ENCODE data around the gene PLEKHG4B. TPM values are rescaled to one million over a fixed set of nuclear protein-coding genes. Genes with fewer than 3 reads are reported as not detected.
"Not testable (repeated sequence)": the region's sequence is repeated elsewhere in the genome, so short reads cannot be mapped to it uniquely, and the experiment has no call there.

Gene PLEKHG4B
- total and polyA plus RNA-seq, 9 donors, result 0.46 to 2.9 (median 1.1) TPM

- H3K27me3 ChIP-seq (ENCODE audit: control insufficient read depth, insufficient read depth, low read length), result peaks cover 52% of the 10 kb centered on the region
Observed at GRCh38 chr5:54175-54730, 37.7 kb upstream of the PLEKHG4B start.

GRCh38 chr5:54876-55569 is 36.9 kb upstream of the PLEKHG4B start:
- WGBS (ENCODE audit: insufficient coverage), result 85% methylated on average over 26 of the region's 28 CpGs
- peaks cover 52% of the 10 kb centered on the region for H3K27me3 ChIP-seq (ENCODE audit: control insufficient read depth, insufficient read depth, low read length)
- H3K9me3 ChIP-seq (replicated peaks; ENCODE audit: control insufficient read depth, low read depth, low read length), result no peaks in the 10 kb centered on the region
- no peaks in the 10 kb centered on the region for H3K36me3 ChIP-seq (ENCODE audit: control insufficient read depth, insufficient read depth, low read length)
- no peak overlapping the region for H3K4me3 ChIP-seq (ENCODE audit: low read length)
- no peak overlapping the region for H3K27ac ChIP-seq (ENCODE audit: low read length)
- peaks cover 8% of the 10 kb centered on the region for H3K4me1 ChIP-seq (ENCODE audit: control insufficient read depth, insufficient read depth, low read length)
- DNase-seq, result no peak

More at GRCh38 chr5:54175-54730, 37.7 kb upstream of the PLEKHG4B start:
- Histone ChIP-seq H3K4me3 (ENCODE audit: low read length) (peak overlapping the region; percentile 30), H3K9me3 (replicated peaks; ENCODE audit: control insufficient read depth, low read depth, low read length) (no peaks in the 10 kb centered on the region), H3K36me3 (ENCODE audit: control insufficient read depth, insufficient read depth, low read length) (no peaks in the 10 kb centered on the region), H3K27ac (ENCODE audit: low read length) (no peak overlapping the region), H3K4me1 (ENCODE audit: control insufficient read depth, insufficient read depth, low read length) (peaks cover 8% of the 10 kb centered on the region)
- 37% methylated on average over 3 of the region's 20 CpGs for WGBS (ENCODE audit: insufficient coverage)
- DNase-seq, result no peak

GRCh38 chr5:56561-57290 is 35.2 kb upstream of the PLEKHG4B start:
- no peak overlapping the region for H3K4me3 ChIP-seq (ENCODE audit: low read length)

GRCh38 chr5:60250-60649 is 31.7 kb upstream of the PLEKHG4B start:
- not testable (repeated sequence) for H3K9me3 ChIP-seq (replicated peaks; ENCODE audit: control insufficient read depth, low read depth, low read length); DNase-seq; H3K27ac ChIP-seq (ENCODE audit: low read length); H3K4me1 ChIP-seq (ENCODE audit: control insufficient read depth, insufficient read depth, low read length); H3K4me3 ChIP-seq (ENCODE audit: low read length); H3K36me3 ChIP-seq (ENCODE audit: control insufficient read depth, insufficient read depth, low read length)
- WGBS (ENCODE audit: insufficient coverage), result no CpG with 5 or more reads among the region's 1 CpG
- peaks cover 13% of the 10 kb centered on the region for H3K27me3 ChIP-seq (ENCODE audit: control insufficient read depth, insufficient read depth, low read length)

More at GRCh38 chr5:56561-57290, 35.2 kb upstream of the PLEKHG4B start:
- peaks cover 46% of the 10 kb centered on the region for H3K27me3 ChIP-seq (ENCODE audit: control insufficient read depth, insufficient read depth, low read length)
- H3K9me3 ChIP-seq (replicated peaks; ENCODE audit: control insufficient read depth, low read depth, low read length), result no peaks in the 10 kb centered on the region
- H3K4me1 ChIP-seq (ENCODE audit: control insufficient read depth, insufficient read depth, low read length), result peaks cover 8% of the 10 kb centered on the region
- 81% methylated on average over 7 of the region's 9 CpGs for WGBS (ENCODE audit: insufficient coverage)
- no peaks in the 10 kb centered on the region for H3K36me3 ChIP-seq (ENCODE audit: control insufficient read depth, insufficient read depth, low read length)
- H3K27ac ChIP-seq (ENCODE audit: low read length), result no peak overlapping the region
- peak; percentile 61 for DNase-seq

- no peaks in the 10 kb centered on the region for H3K36me3 ChIP-seq (ENCODE audit: control insufficient read depth, insufficient read depth, low read length)
- H3K4me3 ChIP-seq (ENCODE audit: low read length), result no peak overlapping the region
- peaks cover 7% of the 10 kb centered on the region for H3K27me3 ChIP-seq (ENCODE audit: control insufficient read depth, insufficient read depth, low read length)
- no peak for DNase-seq
- WGBS (ENCODE audit: insufficient coverage), result no CpG with 5 or more reads among the region's 1 CpG
- H3K27ac ChIP-seq (ENCODE audit: low read length), result no peak overlapping the region
- H3K9me3 ChIP-seq (replicated peaks; ENCODE audit: control insufficient read depth, low read depth, low read length), result no peaks in the 10 kb centered on the region
- no peaks in the 10 kb centered on the region for H3K4me1 ChIP-seq (ENCODE audit: control insufficient read depth, insufficient read depth, low read length)
Observed at GRCh38 chr5:70440-70839, 21.5 kb upstream of the PLEKHG4B start.

GRCh38 chr5:72316-73180 is 19.4 kb upstream of the PLEKHG4B start:
- not testable (repeated sequence) for H3K4me3 ChIP-seq (ENCODE audit: low read length); H3K4me1 ChIP-seq (ENCODE audit: control insufficient read depth, insufficient read depth, low read length); H3K9me3 ChIP-seq (replicated peaks; ENCODE audit: control insufficient read depth, low read depth, low read length); H3K27ac ChIP-seq (ENCODE audit: low read length); H3K36me3 ChIP-seq (ENCODE audit: control insufficient read depth, insufficient read depth, low read length); DNase-seq
- H3K27me3 ChIP-seq (ENCODE audit: control insufficient read depth, insufficient read depth, low read length), result peaks cover 17% of the 10 kb centered on the region
- WGBS (ENCODE audit: insufficient coverage), result 85% methylated on average over 14 of the region's 31 CpGs

GRCh38 chr5:73181-73447 is 18.9 kb upstream of the PLEKHG4B start:
- H3K27me3 ChIP-seq (ENCODE audit: control insufficient read depth, insufficient read depth, low read length), result peaks cover 21% of the 10 kb centered on the region
- H3K9me3 ChIP-seq (replicated peaks; ENCODE audit: control insufficient read depth, low read depth, low read length); H3K4me1 ChIP-seq (ENCODE audit: control insufficient read depth, insufficient read depth, low read length); DNase-seq; H3K36me3 ChIP-seq (ENCODE audit: control insufficient read depth, insufficient read depth, low read length); H3K27ac ChIP-seq (ENCODE audit: low read length); H3K4me3 ChIP-seq (ENCODE audit: low read length): not testable (repeated sequence)
- WGBS (ENCODE audit: insufficient coverage), result no CpG with 5 or more reads among the region's 9 CpGs

GRCh38 chr5:73768-74502 is 18.0 kb upstream of the PLEKHG4B start:
- Histone ChIP-seq H3K4me1 (ENCODE audit: control insufficient read depth, insufficient read depth, low read length) (no peaks in the 10 kb centered on the region), H3K9me3 (replicated peaks; ENCODE audit: control insufficient read depth, low read depth, low read length) (no peaks in the 10 kb centered on the region), H3K27me3 (ENCODE audit: control insufficient read depth, insufficient read depth, low read length) (peaks cover 23% of the 10 kb centered on the region), H3K4me3 (ENCODE audit: low read length) (no peak overlapping the region), H3K27ac (ENCODE audit: low read length) (no peak overlapping the region), H3K36me3 (ENCODE audit: control insufficient read depth, insufficient read depth, low read length) (no peaks in the 10 kb centered on the region)
- no peak for DNase-seq
- 70% methylated on average over 14 of the region's 16 CpGs for WGBS (ENCODE audit: insufficient coverage)

GRCh38 chr5:74503-75109 is 17.4 kb upstream of the PLEKHG4B start:
- Histone ChIP-seq H3K4me3 (ENCODE audit: low read length) (no peak overlapping the region), H3K9me3 (replicated peaks; ENCODE audit: control insufficient read depth, low read depth, low read length) (no peaks in the 10 kb centered on the region), H3K27me3 (ENCODE audit: control insufficient read depth, insufficient read depth, low read length) (peaks cover 24% of the 10 kb centered on the region), H3K36me3 (ENCODE audit: control insufficient read depth, insufficient read depth, low read length) (no peaks in the 10 kb centered on the region), H3K27ac (ENCODE audit: low read length) (no peak overlapping the region), H3K4me1 (ENCODE audit: control insufficient read depth, insufficient read depth, low read length) (no peaks in the 10 kb centered on the region)
- DNase-seq, result no peak
- WGBS (ENCODE audit: insufficient coverage), result 69% methylated on average over 14 of the region's 15 CpGs

Data from muscle of leg (tissue), 11 donors.